Heart left ventricle (tissue), 13 donors: Measurements from ENCODE around the gene C6orf136.

ENCODE experiments used
- CTCF ChIP-seq, 12 donors: fragments of 200-600 bp; sonication (generic) in 4 of 12; IDR thresholded peaks; one replicate each; pipeline versions ENCODE4 v1.5.0 to v1.8.0; 2018 to 2022; ENCODE audit warnings: antibody characterized with exemption in 12 of 12, mild to moderate bottlenecking in 5 of 12
- POLR2A ChIP-seq, 2 donors: fragments of 450-650 bp; IDR thresholded peaks; one replicate each; pipeline ENCODE4 v1.6.1; 2017; ENCODE audit warnings: antibody characterized with exemption in 2 of 2, mild to moderate bottlenecking in 2 of 2, moderate library complexity in 2 of 2
- donor health status: ischemic (EF 13 %, LVEDD 7.1; RV severe dilation, severe dysfunction).
- donor health status: DM: no; HTN: yes; CAD: no.
- donor health status: DM: no; HTN: no; CAD: no.
- donor health status: ischemic (EF 25% LVEDD 6.9; RV normal size, moderate dysfunction).
- donor health status: ischemic (EF 25% LVEDD 5.7; RV mildly dilated, moderate dysfunction).
- donor health status: ischemic (EF 35%, LVEDD 5.7; RV mildly dilated, moderate dysfunction).
- donor health status: nonischemic (EF 11% LVEDD 7.7; RV severe dilation, severe dysfunction).
- donor health status: DM: yes; HTN: yes; CAD: no.
- donor health status: PGD.
- donor health status: ischemic (EF 29% LVEDD 5.4; RV normal size, mild dysfunction).
- donor health status: nonischemic (EF 23%, LVEDD 6.1; RV moderate dilation, normal function).

- no peak for TF ChIP-seq CTCF (IDR thresholded peaks at IDR 0.05)
- no peak for TF ChIP-seq POLR2A (IDR thresholded peaks at IDR 0.05)
These were observed 47.2 kb upstream of the C6orf136 start for GRCh38 chr6:30599625-30600324.
